MM.1S (cell line): Measurements from ENCODE around the gene FOXP1.

ENCODE experiments used
- CTCF ChIP-seq: fragments of 300-600 bp; sonication (generic); IDR thresholded peaks from 2 replicates; pipeline ENCODE4 v1.5.1; 2016; ENCODE audit warnings: antibody characterized with exemption, low read length, mixed read lengths
- EZH2phosphoT487 ChIP-seq: fragments of 300-600 bp; sonication (generic); IDR thresholded peaks from 2 replicates; pipeline ENCODE4 v1.6.1; 2018; ENCODE audit warnings: antibody characterized with exemption, low read length

GRCh38 chr3:71579935-71580406, 3.6 kb downstream of the FOXP1 start:
- no peak for TF ChIP-seq EZH2phosphoT487
- no peak for TF ChIP-seq CTCF
